SK-MEL-5 (cell line): ENCODE results near the gene RETN. TPM values are rescaled to one million over a fixed set of nuclear protein-coding genes. Genes with fewer than 3 reads are reported as not detected.

Experiments used
- DNase-seq: peaks from one replicate; pipeline ENCODE4 v3.0.0-alpha.2; 2016; ENCODE audit warnings: low read depth, low spot score
- in situ Hi-C: cut with HindIII; loops from 2 replicates; pipeline ENCODE4 v1.10.0; 2016; ENCODE audit warnings: low sequenced_read_pairs, high pct_unique_total_duplicates, low pct_unique_long_range_greater_than_20kb
- total RNA-seq: library from RNA; depleted of rRNA; stranded (reverse); fragments of >200 nt; shearing (Covaris generic); gene quantifications from 2 replicates; pipeline ENCODE4 v1.2.3, GENCODE V29; 2014

RETN gene
- total RNA-seq, 1 experiment from 2014 or later, result not detected

DNA sequence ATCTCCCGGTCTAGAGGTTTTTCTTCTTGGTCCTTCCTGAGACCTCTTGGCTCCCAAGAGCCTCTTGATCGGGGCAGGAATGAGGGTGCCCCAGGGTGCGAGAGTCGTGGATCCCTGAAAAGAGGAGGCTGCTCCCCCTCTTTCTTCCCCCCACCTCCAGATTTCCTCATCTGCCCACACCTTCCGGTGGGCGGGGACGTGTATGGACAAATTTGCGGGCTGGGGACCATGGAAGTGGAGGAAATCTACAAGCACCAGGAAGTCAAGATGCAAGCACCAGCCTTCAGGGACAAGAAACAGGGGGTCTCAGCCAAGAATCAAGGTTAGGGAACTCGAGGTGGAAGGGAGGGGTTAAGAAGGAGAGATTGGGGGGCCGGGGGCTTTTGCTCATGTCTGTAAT is 8.0 kb downstream of the RETN start, which contains the start of gene MCEMP1:
MCEMP1 (plus strand) TSS at position 237 of the 400 bp plus-strand sequence; CDS start at position 268, 31 bp downstream.
- in situ Hi-C loops, result no loop called here
- DNase-seq, result no peak

DNA sequence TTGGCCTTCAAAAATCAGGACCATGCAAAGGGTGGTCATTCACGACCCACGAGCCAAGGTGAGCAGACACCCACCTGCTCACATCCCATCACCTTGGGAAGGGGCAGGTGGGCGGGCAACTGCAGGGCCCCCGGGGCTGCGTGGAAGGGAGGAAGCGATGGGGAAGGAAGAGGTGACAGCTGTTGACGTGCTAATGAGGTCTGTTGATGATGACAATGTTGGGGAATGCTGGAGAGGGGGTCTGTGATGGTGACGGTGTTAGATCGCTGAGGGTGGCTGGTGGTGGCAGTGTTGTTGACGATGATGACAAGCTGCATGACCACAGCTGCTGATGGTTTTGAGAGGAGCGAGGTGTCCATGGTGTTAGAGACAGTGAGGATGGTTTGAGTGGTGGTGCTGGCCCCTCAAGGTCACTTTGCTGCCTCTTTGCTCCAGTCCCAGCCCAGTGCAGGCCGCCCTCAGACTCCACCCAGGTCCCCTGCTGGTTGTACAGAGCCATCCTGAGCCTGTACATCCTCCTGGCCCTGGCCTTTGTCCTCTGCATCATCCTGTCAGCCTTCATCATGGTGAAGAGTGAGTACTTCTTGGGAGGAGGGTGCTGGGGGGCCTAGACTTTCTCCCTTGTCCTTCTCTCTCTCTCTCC is 8.9 kb downstream of the RETN start:
- in situ Hi-C loops, result no loop called here

DNA sequence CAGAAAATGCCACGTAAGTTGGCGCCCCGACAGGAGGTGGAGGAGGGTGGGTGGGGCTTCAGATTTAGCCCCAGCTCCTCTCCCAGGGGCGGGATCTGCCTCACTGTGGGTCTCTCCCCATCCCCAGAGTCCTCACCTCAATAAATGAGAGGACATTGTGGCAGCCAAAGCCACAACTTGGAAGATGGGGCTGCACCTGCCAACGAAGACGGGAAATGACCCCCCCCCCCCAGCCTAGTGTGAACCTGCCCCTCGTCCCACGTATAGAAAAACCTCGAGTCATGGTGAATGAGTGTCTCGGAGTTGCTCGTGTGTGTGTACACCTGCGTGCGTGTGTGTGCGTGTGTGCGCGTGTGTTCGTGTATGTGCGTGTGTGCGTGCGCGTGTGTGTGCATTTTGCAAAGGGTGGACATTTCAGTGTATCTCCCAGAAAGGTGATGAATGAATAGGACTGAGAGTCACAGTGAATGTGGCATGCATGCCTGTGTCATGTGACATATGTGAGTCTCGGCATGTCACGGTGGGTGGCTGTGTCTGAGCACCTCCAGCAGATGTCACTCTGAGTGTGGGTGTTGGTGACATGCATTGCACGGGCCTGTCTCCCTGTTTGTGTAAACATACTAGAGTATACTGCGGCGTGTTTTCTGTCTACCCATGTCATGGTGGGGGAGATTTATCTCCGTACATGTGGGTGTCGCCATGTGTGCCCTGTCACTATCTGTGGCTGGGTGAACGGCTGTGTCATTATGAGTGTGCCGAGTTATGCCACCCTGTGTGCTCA is 10.3 kb downstream of the RETN start:
- no peak for DNase-seq
- in situ Hi-C loops, result no loop called here

More for the DNA sequence above, 8.9 kb downstream of the RETN start:
- no peak for DNase-seq

DNA sequence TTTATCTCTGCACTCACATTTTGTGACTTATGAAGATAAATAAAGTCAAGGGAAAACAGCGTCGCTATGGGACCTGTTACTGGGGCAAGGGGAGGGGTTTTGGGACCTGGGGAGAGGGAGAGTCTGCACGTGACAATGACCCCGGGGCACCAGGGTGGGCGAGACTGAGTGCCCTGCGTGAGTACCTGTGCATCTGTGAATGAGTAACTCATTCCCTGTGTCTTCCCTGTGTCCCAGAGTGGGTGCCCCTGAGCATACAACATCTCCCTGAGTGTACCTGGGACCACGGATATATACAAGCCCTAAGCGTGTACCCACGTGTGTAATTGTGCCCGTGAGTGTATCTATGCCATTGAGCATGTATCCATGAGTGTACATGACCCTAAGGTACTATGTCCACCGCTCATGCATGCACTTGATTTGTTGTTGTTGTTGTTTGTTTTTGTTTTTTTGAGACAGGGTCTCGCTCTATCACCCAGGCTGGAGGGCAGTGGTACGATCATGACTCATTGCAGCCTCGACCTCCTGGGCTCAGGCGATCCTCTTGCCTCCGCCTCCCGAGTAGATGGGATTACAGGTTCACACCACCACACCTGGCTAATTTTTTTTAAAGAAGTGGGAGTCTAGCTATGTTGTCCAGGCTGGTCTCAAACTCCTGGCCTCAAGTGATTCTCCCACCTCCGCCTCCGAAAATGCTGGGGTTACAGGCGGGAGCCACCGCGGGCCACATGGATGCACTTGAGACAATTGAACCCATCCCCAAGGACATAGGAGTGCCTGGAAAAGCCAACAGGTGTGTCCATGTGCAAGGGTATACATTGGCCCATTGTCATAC is 11.1 kb downstream of the RETN start:
- DNase-seq, result no peak
- in situ Hi-C loops, result no loop called here

DNA sequence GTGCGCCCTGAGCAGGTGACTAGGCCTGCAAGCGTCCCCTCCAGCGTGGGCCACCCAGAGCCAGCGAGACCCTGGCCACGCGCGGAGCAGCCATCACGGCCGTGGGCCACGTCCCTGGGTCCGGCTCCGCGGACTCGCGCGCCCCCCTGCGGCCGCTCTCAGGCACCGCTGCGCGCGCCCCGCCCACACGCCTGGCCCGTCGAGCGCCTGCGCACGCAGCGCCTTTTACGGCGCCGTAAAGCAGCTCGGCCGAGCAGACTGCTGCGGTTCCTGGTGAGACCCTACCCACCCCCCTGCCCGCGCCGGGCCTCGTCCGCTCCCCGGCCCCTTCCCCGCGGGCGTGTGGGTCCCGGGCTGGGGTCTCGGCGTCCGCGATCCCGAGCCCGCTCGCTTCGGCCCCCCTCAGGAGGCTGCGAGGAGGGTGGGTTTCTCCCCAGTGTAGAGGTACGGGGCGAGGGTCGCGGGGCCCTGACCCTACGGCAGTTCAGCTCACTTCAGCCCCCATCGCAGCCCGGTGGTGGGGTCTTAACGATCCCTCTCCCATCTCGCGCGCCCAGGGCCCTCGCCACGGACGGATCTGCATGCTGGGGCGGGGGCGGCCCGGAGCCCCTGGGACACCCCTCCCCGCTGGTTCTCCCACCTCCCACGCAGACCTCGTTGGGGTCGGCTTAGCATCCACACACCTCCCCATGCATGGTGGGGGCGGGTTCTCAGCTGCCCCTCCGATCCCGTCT is 11.9 kb downstream of the RETN start, which contains the start of gene TRAPPC5:
TRAPPC5 (plus strand) TSS at position 228 of the 734 bp plus-strand sequence. CDS start 1,421 bp downstream, outside the sequence.
- DNase-seq, result peak; percentile 71
- in situ Hi-C loops, result no loop called here

DNA sequence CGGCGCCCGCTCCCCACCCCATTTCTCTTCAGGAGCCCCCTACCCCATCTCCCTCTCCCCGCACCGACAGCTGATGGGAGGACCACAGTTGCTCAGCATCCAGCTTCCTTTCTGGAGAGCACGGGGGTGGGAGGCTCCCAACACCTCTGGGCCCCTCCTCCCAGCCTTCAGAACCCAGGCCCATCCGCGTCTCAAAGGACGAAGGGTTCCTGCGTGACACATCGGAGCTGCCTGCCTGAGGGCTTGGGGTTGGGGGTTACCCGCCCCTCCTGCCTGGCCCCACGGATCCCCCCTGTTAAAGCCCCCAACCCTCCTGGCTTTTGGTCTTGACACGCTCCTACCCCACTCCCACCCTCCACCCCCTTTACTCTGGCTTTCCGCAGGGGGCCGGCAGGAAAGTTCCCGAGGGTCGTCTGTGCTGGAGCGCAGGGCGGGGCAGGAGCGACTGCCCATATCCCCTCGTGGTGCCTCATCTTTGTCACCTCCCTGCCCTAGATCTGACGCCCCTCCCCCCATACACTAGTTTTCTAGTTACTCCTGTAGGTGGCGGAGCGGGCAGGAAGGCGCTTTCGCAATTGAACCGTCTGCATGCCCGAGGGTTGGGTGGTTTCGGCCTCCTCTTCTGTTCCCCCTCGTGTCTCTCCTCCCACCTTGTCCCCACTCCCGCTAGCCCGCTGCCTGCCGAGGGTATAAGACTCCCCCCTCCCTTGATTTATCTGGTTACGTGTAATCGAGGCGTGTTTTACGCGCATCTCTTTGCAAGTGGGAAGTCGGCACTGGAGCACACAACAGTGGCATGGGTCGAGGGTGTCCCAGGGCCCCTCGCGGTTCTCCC is 12.7 kb downstream of the RETN start:
- in situ Hi-C loops, result no loop called here
- DNase-seq, result peak; percentile 63

DNA sequence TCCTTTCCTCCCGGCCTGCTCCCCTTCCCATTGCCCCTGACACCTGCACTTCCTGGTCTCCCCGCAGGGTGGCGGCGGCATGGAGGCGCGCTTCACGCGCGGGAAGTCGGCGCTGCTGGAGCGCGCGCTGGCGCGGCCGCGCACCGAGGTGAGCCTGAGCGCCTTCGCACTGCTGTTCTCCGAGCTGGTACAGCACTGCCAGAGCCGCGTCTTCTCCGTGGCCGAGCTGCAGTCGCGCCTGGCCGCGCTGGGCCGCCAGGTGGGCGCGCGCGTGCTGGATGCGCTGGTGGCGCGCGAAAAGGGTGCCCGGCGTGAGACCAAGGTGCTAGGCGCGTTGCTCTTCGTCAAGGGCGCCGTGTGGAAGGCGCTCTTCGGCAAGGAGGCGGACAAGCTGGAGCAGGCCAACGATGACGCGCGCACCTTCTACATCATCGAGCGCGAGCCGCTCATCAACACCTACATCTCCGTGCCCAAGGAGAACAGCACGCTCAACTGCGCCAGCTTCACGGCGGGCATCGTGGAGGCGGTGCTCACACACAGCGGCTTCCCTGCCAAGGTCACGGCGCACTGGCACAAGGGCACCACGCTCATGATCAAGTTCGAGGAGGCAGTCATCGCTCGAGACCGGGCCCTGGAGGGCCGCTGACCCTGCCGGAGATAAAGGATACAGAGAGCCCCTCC is 13.5 kb downstream of the RETN start:
- in situ Hi-C loops, result no loop called here

DNA sequence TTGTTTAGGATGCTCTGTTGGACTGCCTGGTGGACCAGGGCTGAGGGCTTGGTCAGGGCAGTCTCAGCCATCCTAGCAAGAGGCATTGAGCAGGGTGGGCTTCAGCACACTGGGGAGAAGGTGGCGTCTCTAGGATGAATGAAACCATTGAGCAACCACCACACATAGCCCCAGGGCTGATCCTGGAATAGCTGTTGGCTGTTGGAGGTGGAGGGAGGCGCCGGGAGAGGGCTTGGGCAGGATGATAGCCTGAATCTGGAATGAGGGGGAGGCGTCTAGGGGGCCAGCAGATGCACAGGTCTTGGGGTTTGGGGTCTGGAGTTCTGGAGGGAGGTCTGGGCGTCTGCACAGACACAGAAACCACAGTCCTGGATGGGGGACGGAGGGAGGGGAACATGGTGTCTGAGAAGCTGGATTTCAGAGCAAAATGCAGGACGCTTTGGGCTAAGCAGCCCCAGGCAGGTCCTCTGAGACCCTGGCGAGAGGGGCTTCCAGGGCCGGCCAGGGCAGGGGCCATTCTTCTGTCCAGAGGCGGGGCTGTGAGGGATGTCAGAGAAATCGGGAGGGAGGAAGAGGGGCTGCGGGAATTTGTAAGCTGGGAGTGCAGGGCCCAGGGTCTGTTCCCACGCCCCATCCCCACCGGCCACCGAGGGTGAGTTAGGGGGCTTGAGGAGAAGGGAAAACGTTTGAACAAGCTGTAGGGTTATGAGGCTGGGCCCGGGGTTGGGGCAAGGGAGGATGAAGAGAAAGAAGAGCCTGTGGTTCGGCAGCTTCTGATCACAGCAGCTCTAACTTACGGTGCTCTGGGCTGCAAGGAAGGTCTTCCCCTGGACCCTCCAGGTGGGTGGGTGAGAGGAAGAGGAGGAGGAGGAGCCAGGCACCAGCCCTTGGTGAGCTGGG is 16.9 kb downstream of the RETN start:
- in situ Hi-C loops, result no loop called here
- peak; percentile 34 for DNase-seq

More for the DNA sequence above, 13.5 kb downstream of the RETN start:
- DNase-seq, result no peak

DNA sequence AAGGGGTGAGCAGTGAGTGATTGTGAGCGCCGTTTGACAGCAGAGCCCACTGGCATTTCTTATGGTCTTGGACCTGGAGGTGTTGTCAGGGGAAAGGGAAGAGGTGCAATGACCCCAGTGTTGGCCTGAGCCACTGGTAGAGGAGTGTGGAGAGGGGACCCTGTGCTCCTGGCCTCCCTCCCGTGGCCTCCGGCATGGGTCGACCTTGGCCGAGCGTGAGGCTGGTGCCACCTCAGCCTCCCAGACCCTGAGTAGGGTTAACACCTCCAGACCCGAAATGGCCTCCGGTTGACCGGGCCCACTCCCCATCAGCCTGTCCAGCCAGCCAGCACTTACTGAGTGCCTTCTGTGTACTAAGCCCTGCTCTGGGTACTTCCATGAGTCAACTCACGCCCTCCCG is 18.3 kb downstream of the RETN start:
- no peak for DNase-seq
- in situ Hi-C loops, result no loop called here

DNA sequence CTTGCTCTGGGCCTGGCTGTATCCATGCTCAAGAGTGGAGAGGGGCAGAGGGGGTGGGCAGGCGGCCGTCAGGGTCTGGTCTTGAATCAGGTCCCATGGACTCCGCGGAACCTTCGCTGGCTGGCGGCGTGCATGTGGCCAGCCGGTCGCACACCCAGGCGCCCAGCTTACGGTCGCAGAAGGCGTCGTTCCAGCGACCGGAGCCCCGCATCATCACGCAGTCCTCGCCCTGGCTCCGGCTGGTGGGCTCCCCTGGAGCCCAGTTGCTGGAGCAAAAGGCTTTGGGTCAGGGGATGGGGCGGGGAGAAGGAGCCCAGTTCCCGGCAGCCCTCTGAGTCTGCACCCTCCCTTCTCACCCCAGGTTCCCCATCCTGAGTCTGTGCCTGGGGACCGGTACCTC is 20.3 kb downstream of the RETN start:
- in situ Hi-C loops, result no loop called here

DNA sequence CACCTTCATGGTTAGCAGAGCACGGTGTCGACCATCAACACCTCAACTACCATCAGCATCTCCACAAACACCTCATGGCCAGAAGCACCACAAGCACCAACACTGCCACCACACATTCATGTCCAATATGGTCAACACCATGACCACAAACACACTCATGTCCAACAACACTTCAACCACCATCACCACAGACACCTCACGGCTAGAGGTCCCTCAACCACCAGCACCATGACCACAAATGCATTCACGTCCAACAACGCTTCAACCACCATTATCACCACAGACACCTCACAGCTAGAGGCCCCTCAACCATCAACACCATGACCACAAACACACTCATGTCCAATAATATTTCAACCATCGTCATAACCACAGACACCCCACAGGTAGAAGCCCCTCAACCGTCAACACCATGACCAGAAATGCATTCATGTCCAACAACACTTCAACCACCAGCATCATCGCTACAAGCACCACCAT is 22.0 kb downstream of the RETN start:
- in situ Hi-C loops, result no loop called here
- no peak for DNase-seq

More for the DNA sequence above, 20.3 kb downstream of the RETN start:
- no peak for DNase-seq

DNA sequence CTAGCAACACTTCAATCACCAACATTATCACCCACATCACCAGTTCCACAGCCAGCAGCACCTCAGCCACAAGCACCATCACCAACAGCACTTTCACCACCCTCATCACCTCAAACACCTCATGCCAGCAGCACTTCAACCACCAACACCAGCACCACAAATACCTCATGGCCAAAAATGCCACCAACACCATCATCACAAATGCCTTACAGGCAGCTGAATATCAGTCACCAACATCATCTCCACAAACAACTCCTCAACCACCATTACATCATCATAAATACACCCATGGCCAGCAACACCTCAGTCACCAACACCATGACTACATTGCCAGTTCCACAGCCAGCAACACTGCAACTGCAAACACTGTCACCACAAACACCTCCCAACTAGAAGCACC is 22.6 kb downstream of the RETN start:
- DNase-seq, result no peak
- in situ Hi-C loops, result no loop called here

DNA sequence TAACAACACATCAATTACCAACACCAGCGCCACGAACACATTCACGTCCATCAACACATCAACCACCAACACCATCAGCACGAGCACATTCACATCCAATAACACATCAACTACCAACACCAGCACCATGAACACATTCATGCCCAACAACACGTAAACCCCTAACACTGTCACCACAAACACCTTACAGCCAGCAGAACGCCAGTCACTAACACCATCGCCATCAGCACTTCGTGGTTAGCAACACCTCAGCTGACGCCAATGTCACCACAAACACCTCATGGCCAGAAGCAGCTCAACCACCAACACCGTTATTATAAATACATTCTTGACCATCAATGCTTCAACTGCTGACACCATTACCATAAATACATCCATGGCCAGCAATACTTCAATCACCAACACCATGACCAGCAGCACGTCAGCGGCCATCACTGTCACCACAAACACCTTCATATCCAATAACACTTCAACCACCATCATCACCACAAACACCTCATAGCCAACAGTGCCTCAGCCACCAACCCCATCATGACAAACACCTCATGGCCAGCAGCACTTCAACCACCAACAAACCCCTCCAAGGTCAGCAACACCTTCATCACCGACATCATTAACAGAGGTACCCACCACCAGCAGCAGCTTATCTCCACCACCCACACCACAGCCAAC is 23.7 kb downstream of the RETN start:
- in situ Hi-C loops, result no loop called here
- no peak for DNase-seq

DNA sequence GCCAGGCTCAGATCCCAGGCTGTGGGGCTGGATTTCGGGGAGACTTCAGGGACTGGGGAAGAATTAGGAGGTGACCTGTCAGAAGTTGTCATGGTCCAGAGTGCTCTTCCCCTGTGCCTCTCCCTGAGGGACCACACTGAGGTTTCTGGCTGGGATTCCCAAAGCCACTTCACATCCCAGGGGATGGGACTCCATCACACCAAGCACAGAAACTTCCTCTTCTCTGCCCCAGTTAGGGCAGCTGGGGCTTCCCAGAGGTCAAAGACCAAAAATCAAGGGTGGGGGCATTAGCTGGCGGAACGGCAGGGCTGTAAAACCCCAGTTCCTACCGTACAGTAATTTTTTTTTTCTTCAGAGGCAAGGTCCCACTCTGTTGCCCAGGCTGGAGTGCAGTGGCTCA is 25.6 kb downstream of the RETN start:
- in situ Hi-C loops, result no loop called here
- no peak for DNase-seq
